ENCODE measurements around the gene RERE.

DNA sequence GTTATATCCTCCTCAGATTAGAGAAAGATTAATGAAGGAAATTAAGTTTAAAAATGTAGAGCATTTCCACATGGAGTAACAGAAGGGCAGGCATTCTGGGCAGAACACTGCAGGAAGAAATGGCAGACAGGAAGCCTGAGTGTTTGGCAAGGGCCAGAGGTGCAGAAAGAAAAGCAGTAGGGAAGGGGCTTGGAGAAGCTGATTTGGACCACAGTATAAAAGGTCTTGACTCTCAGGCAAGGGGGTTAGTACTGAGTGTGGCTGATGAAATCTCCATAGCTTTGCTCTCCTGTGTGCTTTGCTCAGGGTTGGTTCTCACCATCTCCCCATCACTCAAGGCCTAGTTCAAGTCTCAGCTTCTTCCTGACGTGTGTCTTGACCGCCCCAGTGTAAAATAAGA, 419.4 kb downstream of the RERE start:
- TF ChIP-seq, protein P1, sequence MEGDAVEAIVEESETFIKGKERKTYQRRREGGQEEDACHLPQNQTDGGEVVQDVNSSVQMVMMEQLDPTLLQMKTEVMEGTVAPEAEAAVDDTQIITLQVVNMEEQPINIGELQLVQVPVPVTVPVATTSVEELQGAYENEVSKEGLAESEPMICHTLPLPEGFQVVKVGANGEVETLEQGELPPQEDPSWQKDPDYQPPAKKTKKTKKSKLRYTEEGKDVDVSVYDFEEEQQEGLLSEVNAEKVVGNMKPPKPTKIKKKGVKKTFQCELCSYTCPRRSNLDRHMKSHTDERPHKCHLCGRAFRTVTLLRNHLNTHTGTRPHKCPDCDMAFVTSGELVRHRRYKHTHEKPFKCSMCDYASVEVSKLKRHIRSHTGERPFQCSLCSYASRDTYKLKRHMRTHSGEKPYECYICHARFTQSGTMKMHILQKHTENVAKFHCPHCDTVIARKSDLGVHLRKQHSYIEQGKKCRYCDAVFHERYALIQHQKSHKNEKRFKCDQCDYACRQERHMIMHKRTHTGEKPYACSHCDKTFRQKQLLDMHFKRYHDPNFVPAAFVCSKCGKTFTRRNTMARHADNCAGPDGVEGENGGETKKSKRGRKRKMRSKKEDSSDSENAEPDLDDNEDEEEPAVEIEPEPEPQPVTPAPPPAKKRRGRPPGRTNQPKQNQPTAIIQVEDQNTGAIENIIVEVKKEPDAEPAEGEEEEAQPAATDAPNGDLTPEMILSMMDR (IDR thresholded peaks at IDR 0.05): no peak
- TF ChIP-seq EP300 (IDR thresholded peaks at IDR 0.05) (no peak), POLR2A (IDR thresholded peaks at IDR 0.05) (no peak), POLR2AphosphoS5 (IDR thresholded peaks at IDR 0.05) (no peak)
